Body of pancreas (tissue), 4 donors: Measurements from ENCODE around the gene STIL.

Experiments
- POLR2A ChIP-seq, 3 donors: fragments of 450-650 bp; IDR thresholded peaks; one replicate each; pipeline ENCODE4 v1.6.1; 2016; ENCODE audit warnings: antibody characterized with exemption in 3 of 3, mild to moderate bottlenecking in 2 of 3
- TF ChIP-seq, protein P1 (sequence below), 7 experiments: fragments of 450-650 bp in 4 of 7; fragments of 200-600 bp in 3 of 7; sonication (generic) in 3 of 7; IDR thresholded peaks; one replicate each; pipeline ENCODE4 v1.5.1; 2016 to 2019; ENCODE audit warnings: antibody characterized with exemption in 7 of 7

DNA sequence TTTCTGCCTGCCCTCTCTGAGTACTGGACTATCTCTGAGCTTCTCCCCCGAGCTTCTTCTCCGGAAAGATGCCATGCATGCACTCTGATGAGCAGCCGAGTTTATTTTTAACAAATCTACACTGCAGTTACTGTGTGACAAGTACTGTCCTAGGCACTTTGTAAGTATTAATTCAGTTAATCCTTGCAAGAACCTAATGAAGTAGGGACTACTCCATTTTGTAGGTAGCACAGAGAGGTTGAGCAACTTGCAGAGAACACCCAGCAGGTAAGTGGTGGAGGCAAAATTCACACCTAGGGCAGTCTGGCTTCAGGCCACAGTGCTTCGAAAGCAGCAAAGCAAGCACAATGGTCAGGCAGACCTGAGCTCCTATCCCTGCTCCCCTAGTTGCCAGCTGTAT is 78.1 kb downstream of the STIL start:
- TF ChIP-seq POLR2A (IDR thresholded peaks at IDR 0.05): no peak
- TF ChIP-seq, protein P1, sequence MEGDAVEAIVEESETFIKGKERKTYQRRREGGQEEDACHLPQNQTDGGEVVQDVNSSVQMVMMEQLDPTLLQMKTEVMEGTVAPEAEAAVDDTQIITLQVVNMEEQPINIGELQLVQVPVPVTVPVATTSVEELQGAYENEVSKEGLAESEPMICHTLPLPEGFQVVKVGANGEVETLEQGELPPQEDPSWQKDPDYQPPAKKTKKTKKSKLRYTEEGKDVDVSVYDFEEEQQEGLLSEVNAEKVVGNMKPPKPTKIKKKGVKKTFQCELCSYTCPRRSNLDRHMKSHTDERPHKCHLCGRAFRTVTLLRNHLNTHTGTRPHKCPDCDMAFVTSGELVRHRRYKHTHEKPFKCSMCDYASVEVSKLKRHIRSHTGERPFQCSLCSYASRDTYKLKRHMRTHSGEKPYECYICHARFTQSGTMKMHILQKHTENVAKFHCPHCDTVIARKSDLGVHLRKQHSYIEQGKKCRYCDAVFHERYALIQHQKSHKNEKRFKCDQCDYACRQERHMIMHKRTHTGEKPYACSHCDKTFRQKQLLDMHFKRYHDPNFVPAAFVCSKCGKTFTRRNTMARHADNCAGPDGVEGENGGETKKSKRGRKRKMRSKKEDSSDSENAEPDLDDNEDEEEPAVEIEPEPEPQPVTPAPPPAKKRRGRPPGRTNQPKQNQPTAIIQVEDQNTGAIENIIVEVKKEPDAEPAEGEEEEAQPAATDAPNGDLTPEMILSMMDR (IDR thresholded peaks at IDR 0.05): no peak
